Vagina (tissue), 2 donors: ENCODE measurements around the gene MSI2.

Experiments
- CTCF ChIP-seq, 3 experiments: fragments of 450-650 bp in 2 of 3; fragments of 200-600 bp in 1 of 3; sonication (generic) in 1 of 3; IDR thresholded peaks; one replicate each; pipeline ENCODE4 v1.5.1; 2017 to 2019; ENCODE audit warnings: antibody characterized with exemption in 3 of 3, mild to moderate bottlenecking in 2 of 3, moderate library complexity in 2 of 3
- POLR2A ChIP-seq, 2 donors: fragments of 450-650 bp; IDR thresholded peaks; one replicate each; pipeline ENCODE4 v1.6.1; 2017; ENCODE audit warnings: antibody characterized with exemption in 2 of 2, mild to moderate bottlenecking in 2 of 2, moderate library complexity in 2 of 2

DNA sequence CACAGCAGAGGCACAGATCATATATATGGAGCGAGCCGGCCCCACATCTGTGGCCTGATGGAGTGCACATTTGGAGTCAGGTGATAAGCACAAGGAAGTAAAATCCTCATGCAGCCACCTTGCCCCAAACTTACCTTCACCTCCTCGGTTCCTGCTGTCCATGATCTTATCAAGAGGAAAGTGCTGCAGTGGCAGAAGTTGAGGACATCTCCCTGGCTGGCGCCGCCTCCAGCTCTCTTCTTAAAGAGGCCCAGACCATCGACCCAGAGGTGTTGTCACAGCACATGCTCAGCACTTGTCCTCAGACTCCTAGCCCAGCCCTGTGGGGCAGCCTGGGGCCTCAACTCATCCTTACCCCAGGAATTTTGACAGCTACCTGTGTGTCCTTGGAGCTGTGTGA is 276.2 kb downstream of the MSI2 start:
- TF ChIP-seq CTCF (IDR thresholded peaks at IDR 0.05) (no peak), POLR2A (IDR thresholded peaks at IDR 0.05) (no peak)
